Panc1 (cell line): ENCODE data around the gene SULF2.

Experiments
- CTCF ChIP-seq: fragments of 450-650 bp; IDR thresholded peaks from 2 replicates; pipeline ENCODE4 v1.5.1; 2017; ENCODE audit warnings: mild to moderate bottlenecking
- POLR2AphosphoS5 ChIP-seq: IDR thresholded peaks from 2 replicates; pipeline ENCODE4 v1.6.1; 2012; ENCODE audit warnings: mild to moderate bottlenecking, low read depth, low read length, moderate library complexity
- REST ChIP-seq, 2 experiments: IDR thresholded peaks; 2 replicates each; pipeline ENCODE4 v1.6.1; 2011 to 2012; ENCODE audit warnings: low read depth in 2 of 2, control low read depth in 1 of 2, low read length in 1 of 2, mild to moderate bottlenecking in 1 of 2, moderate library complexity in 1 of 2; ENCODE audit not compliant: insufficient read depth in 1 of 2
- SIN3A ChIP-seq: IDR thresholded peaks from 2 replicates; pipeline ENCODE4 v1.6.1; 2012; ENCODE audit warnings: low read depth, mild to moderate bottlenecking, low read length, moderate library complexity, borderline replicate concordance; ENCODE audit not compliant: insufficient read depth
- TCF7L2 ChIP-seq: IDR thresholded peaks from 2 replicates; pipeline ENCODE4 v1.6.1; 2011; ENCODE audit warnings: mild to moderate bottlenecking, low read depth, low read length, inconsistent platforms

- TF ChIP-seq CTCF: no peak
- no peak for TF ChIP-seq SIN3A
- no peak for TF ChIP-seq POLR2AphosphoS5
- TF ChIP-seq TCF7L2: no peak
- no peak for TF ChIP-seq REST (IDR thresholded peaks at IDR 0.05; ENCODE audit: insufficient read depth in 1 of 2, low read depth in 2 of 2, low read length in 1 of 2)
Observed at GRCh38 chr20:47775039-47775438, 10.2 kb downstream of the SULF2 start.
